Superior temporal gyrus (tissue), 1 donor: ENCODE results near the gene TAF5L.
"Not testable (repeated sequence)": the region's sequence is repeated elsewhere in the genome, so short reads cannot be mapped to it uniquely, and the experiment has no call there.

Source experiments
- DNase-seq: peaks from one replicate; pipeline ENCODE4 v3.0.0-alpha.2; 2016; ENCODE audit errors: extremely low spot score

TAF5L gene

DNA sequence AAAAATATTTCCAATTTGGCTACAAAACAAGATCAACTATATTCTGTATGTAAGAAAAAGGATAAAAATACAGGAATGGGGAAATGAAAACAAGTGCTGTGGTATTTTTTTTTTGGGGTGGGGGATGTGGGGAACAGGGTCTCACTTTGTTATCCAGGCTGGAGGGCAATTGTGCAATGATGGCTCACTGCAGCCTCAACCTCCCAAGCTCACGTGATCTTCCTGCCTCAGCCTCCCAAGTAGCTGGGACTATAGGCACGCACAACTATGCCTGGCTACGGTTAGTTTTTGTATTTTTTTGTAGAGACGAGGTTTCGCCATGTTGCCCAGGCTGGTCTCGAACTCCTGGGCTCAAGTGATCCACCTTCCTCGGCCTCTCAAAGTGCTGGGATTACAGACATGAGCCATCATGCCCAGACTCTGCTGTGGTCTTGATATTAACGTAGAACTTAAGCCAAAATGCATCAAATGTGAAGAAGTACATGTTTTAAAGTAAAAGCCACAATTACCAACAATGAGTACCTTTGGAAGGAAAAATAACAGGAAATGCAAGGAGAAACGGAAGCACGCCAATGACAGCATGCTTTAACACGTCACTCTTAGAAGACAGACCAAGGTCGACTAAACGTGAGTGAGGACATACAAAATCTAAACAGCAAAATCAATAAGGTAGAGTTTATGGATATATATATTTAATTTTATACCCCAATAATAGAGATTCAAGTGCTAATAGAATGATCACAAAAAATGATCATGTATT lies 58.6 kb downstream of the TAF5L start:
- no peak for DNase-seq

DNA sequence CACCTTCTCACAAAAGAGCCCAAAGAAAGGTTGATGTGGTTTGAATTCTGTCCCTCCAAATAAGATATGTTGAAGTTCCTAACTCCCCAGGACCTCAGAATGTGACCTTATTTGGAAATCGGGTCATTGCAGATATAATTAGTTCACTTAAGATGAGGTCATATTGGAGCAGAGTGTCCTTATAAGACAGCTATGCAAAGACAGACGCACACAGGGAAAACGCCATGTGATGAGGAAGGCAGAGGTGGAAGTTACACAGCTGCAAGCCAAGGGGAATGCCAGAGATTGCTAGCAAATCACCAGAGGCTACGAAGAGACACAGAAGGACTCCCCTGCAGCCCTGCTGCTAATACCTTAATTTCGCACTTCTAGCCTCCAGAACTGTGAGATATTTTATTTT lies 62.2 kb downstream of the TAF5L start:
- DNase-seq = no peak

DNA sequence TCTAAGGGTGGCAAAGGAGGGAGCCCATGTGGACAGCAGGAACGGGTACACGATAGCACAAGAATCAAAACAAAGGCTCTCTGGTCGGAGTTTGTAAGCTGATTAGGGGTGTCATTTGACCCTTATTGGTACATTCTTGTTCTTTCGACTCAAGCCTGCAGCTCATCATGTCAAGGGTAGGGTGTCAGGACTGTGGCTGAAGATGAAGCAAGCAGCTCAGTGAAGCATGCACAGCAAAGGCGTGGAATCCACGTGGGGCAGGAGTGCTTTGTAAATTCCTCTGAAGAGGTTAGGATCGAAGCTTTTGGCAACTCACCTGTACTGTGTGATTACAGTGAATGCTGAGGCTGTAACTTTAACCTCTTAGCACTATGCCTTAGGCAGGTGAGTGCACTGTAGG lies 62.7 kb downstream of the TAF5L start:
- DNase-seq = no peak

DNA sequence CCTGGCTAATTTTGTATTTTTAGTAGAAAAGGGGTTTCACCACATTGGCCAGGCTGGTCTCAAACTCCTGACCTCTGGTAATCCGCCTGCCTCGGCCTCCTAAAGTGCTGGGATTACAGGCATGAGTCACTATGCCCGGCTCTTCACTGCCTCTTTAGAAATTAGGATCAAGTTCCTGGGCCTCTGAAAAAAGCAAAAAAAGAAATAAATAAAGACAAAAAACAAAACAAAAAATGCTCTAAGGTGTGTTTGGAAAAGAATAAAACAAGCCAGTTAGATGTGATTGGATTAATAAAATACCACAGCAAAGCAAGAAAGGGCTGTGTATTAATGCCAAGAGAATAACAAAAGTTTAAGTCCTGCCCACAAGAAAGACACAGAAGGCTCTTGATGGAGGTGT lies 63.2 kb downstream of the TAF5L start:
- no peak for DNase-seq

DNA sequence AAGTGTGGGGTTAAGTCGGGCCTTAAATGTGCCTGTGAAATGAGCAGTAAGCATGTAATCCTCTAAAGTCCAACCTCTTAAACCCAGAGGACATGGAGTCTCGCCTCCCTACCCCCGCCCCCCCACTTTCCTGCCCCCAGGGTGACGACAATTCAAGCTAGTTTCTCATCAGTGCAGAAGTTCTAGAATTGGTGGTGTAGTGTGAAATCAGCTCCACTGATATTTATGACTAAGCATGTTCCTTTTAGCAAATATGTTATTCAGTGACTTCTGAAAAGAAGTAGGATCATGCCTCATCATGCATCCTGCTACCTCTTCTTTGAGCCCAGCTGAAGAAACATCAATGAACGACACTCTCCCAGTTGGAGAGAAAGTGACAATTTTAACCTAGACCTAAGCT lies 64.8 kb downstream of the TAF5L start:
- no peak for DNase-seq

DNA sequence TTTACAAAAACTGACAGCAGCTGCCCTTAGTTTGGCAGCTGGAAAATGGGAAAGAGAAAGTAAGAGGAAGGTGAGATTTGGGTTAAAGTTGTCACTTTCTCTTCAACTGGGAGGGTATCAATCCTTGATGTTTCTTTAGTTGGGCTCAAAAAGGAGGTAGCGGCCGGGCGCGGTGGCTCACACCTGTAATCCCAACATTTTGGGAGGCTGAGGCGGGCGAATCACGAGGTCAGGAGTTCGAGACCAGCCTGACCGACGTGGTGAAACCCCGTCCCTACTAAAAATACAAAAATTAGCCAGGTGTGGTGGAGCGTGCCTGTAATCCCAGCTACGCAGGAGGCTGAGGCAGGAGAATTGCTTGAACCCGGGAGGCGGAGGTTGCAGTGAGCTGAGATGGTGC lies 65.8 kb downstream of the TAF5L start:
- not testable (repeated sequence) for DNase-seq

DNA sequence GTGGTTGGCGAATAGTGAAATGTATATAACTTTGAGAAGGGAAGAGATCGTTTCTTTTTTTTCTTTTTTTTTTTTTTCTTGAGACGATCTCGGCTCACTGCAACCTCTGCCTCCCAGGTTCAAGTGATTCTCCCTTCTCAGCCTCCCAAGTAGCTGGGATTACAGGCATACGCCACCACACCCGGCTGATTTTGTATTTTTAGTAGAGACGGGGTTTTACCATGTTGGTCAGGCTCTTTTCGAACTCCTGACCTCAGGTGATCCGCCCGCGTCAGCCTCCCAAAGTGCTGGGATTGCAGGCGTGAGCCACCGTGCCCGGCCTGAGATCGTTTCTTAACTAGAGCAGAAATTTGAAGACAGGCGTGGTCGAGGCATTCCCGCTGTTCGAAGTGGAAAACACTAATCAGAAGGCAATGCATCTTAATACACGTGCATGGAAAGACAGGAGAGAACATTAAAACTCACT lies 66.6 kb downstream of the TAF5L start:
- not testable (repeated sequence) for DNase-seq

DNA sequence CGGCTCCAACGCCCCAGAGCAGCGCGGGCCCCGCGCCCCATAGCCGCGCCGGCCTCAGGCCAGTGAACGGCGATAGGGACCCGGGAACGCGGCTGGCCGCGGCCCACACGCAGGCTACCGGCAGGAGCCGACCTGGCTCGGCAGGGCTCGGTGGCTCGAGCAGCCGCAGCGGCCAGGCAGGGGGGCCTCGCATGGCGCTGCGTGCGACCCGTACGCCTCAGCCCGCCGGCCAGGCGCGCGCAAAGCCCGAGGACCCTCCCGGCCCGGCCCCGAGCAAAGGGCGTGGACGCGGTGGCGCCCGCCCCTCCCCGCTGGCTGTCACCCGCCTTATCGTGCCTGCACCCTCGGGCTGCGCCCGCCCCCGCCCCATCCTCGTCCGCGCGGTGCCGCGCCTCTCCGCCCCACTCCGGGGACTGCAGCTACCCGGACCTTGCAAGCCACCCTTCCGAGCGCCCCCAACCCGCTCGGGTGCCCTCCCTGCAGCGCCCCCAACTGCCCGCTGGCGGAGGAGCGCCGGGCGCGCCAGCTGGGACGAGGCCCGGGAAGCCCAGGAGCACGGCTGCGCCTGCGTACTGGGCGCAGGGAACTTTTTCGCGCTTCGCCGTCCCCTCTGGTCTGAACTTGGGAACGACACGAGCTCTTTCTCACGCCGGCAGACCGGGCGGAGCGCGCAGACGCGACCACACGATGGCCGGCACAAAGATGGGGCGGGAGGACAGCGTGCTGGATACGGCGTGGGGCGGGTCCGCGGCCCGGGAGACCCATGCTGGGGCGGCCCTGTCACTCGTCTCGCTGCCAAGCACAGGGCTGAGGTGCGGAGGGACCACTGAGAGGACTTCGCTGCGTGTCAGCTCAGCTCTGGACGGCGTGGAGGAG lies 67.2 kb downstream of the TAF5L start, which contains the start of gene ABCB10:
Gene ABCB10, minus strand, starts transcription at position 248 of the 876 bp plus-strand sequence. Its CDS starts 55 bp downstream, at position 193.
- peak; percentile 98 for DNase-seq

DNA sequence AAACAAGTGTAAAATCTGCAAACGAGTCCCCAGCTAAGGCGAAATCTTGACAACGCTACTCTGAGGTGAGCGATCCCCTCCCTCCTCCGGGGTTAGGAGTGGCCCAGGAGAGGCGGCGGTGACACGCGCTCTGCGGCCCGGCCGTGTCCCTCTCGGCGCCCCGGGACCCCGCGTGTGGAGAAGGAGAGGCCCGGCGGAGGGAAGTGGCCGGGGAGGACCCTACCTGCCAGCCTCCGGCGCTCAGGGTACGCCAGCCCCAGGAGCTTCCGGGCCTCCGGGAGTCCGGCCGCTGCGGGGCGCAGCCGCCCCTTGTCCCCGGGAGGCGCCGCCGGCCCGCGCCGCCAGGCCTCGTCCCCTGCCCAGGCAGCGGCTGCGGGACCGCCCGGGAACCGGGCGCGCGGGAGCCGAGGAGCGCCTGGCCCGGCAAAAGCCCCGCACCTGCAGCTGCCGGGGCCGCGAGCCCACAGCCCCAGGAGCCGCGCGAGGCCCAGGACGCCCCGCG lies 68.0 kb downstream of the TAF5L start:
- peak; percentile 34 for DNase-seq

DNA sequence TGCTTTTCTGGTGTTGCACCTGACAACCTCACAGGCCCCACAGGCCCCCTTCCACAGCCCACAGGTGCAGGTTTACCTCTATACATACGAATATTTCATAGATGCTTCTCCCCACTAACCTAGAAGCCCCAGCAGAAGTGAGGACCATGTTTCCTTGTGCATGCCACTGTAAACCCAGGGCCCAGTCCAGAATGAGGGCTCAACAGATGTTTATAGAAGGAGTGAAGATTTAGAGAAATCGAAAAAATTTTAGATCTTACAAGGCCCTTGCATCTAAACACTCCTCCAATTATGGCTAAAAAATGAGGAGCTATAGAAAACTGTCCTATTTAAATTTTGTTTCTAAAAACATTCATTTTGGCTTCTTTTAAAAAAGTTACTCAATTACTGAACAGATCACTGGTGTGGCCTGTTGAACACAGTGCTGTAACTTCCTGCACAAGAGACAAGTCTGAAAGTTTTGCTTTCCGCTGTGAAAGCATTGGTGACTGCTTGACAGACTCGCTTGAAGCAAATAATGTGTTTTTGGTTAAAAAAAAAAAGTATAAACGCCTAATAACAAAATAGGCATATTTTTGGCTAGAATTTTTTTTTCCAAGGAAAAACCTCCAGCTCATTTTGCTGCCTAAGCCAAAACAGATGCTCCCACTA lies 68.6 kb downstream of the TAF5L start:
- DNase-seq = peak; percentile 32

DNA sequence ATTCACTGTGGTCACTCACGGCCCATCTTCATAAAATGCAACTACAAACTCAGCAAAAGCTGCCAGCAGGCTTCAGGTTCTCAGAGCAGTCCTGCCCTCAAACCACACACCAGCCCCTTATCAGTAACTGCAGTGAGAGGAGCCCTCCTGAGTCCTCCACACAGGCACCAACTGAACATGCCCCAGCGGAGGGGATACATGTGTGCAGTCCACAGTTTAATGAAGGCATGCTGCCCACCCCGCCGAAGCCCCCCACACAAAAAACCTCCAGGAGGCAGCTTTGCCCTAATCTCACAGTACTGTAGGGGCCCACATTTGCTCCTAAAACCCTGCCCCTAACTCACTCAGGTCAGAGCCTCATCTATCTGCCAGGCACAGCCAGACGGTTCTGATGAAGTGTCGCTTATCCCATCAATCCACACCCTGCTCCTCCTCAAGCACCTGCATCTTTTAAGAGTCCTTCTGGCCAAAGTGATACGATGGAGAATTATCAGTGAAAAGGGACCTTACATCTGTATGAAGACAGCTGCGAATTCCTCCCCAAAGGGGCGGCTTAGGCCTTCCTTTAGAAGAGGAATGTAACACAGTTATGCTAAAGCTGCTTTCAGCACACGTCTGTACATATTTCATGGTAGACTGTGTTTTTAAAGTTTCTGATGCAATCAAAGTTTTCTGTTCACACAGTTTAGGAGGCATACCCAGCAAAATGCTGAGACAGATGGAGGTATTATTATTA lies 70.9 kb downstream of the TAF5L start:
- no peak for DNase-seq

DNA sequence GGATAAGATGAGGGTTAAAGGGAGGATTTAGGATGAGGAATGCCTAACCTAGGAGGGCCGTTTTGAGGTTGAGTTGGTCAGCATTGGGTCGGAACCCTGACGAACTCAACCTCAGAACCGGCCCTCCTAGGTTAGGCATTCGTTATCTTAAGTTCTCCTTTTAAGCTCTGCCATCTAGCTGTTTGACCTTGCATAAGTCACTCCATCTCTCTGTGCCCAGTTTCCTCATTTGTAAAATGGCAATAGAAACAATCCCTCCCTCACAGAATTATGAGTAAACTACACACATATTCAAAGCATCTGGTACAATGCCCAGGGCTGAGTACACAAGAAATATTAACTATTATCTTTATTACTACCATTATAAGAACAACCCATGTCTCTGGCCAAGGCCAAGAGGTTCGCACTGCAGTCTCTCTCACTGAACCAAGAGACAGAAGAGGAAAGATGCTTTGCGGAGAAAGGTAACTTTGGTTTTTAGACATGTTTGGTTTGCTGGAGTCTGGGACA lies 72.2 kb downstream of the TAF5L start:
- DNase-seq = no peak

DNA sequence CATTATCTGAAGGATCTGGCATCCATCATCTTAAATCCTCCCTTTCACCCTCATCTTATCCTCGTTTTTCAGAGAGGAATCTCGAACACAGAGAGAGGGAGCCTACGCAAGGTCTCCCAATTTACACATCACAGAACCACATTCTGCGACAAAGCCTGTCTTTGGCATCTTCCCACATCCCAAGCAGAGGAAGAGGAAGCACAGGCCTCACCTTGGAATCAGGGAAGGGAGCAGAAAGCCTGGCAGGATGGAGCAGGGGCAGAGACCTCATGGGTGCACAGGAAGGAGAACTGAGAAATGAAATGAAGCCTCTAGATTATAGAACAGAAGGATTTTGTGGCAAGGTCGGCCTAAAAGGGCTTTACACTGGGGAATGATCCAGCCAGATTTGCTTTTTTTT lies 73.2 kb downstream of the TAF5L start:
- no peak for DNase-seq

DNA sequence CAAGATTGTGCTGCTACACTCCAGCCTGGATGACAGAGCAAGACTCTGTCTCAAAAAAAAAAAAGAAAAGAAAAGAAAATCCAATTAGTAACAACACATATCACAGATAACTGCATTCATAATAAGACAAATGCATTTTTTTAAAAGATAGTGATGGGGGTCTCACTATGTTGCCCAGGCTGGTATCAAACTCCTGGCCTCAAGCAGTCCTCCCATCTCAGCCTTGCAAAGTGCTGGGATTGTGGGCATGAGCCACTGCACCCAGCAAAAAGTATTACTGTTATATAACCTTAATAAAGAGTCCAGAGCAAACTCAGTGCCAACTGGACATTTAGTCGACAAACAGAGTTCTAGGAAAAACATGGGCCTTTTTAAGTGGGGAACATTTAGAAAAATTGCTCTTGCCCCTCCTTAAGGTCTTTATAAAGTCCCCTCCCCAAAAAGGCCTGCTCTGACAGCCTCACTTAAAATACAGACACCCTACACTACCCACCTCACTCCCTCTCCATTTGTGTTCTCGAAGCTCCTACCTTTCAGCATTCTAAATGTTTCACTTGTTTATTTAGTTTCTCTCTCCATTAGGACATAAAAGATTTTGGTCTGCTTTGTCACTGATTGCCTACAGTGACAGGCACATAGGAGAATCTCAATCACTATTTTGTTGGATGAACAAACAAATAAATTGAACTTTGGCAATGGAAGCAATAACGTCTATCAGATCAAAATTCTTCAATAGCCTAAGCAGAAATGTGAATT lies 74.9 kb downstream of the TAF5L start:
- DNase-seq = no peak

DNA sequence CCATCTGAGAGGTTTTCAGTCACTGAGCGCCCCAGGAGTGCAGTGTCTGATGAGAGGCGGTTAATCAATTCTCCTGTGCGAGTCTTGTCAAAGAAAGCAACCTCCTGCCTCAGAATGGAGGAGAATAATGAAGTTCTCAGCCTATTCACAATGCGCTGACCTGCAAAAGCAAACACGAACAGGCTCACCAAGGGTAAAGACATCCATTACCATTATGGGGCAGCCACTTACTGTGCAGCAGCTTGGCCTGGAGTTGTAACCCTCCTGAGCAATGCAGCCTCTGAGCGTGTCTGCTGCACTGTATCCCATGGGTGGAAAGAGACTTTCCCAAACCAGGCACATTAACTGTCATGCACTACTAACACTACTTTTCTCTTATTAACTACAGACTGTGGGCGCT lies 78.4 kb downstream of the TAF5L start:
- no peak for DNase-seq

DNA sequence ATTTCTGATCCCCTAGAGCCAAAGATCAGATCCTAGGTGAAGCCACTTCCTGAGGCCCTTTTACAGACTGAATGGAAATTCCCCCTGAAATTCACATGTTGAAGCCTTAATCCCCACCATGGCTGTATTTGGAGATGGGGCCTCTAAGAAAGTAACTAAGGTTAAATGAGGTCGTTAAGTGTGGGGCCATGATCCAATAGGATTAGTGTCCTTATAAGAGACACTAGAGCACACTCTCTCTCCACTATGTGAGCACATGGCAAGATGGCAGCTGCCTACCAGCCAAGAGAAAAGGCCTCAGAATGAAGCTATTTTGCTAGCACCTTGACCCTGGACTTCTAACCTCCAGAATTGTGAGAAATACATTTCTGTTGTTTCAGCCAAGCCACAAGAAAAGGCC lies 81.3 kb downstream of the TAF5L start:
- no peak for DNase-seq
